ENCODE measurements around the gene TBCEL.
"Not testable (repeated sequence)": the region's sequence is repeated elsewhere in the genome, so short reads cannot be mapped to it uniquely, and the experiment has no call there.

The TBCEL gene

GRCh38 chr11:121106812-121107211 lies 82.9 kb downstream of the TBCEL start:
- DNase-seq (ENCODE audit: low read depth): no peak

GRCh38 chr11:121108413-121108812 lies 84.5 kb downstream of the TBCEL start:
- no peak for DNase-seq (ENCODE audit: low read depth)

- no peak for DNase-seq (ENCODE audit: low read depth)
Observed at GRCh38 chr11:121109471-121109870, 85.6 kb downstream of the TBCEL start.

- DNase-seq (ENCODE audit: low read depth): no peak
Observed at GRCh38 chr11:121109916-121110586, 86.1 kb downstream of the TBCEL start.

- no peak for DNase-seq (ENCODE audit: low read depth)
Observed at GRCh38 chr11:121110871-121111724, 87.2 kb downstream of the TBCEL start.

- DNase-seq (ENCODE audit: low read depth): peak; percentile 41
Observed at GRCh38 chr11:121112498-121113455, 88.9 kb downstream of the TBCEL start.

GRCh38 chr11:121113611-121114010 lies 89.7 kb downstream of the TBCEL start:
- no peak for DNase-seq (ENCODE audit: low read depth)

GRCh38 chr11:121115024-121115423 lies 91.1 kb downstream of the TBCEL start:
- not testable (repeated sequence) for DNase-seq (ENCODE audit: low read depth)

GRCh38 chr11:121117788-121118187 lies 93.9 kb downstream of the TBCEL start:
- no peak for DNase-seq (ENCODE audit: low read depth)

- DNase-seq (ENCODE audit: low read depth): no peak
Observed at GRCh38 chr11:121119440-121119839, 95.5 kb downstream of the TBCEL start.

GRCh38 chr11:121122328-121122727 lies 98.4 kb downstream of the TBCEL start:
- DNase-seq (ENCODE audit: low read depth): no peak

- no peak for DNase-seq (ENCODE audit: low read depth)
Observed at GRCh38 chr11:121123496-121124069, 99.7 kb downstream of the TBCEL start.

GRCh38 chr11:121127809-121128208 lies 103.9 kb downstream of the TBCEL start:
- no peak for DNase-seq (ENCODE audit: low read depth)

- DNase-seq (ENCODE audit: low read depth): no peak
Observed at GRCh38 chr11:121129362-121130340, 105.7 kb downstream of the TBCEL start.

GRCh38 chr11:121131656-121132055 lies 107.8 kb downstream of the TBCEL start:
- DNase-seq (ENCODE audit: low read depth): no peak

GRCh38 chr11:121132211-121132976 lies 108.5 kb downstream of the TBCEL start:
- no peak for DNase-seq (ENCODE audit: low read depth)

- no peak for DNase-seq (ENCODE audit: low read depth)
Observed at GRCh38 chr11:121134741-121135312, 110.9 kb downstream of the TBCEL start.

GRCh38 chr11:121137005-121137404 lies 113.1 kb downstream of the TBCEL start:
- DNase-seq (ENCODE audit: low read depth): no peak

- DNase-seq (ENCODE audit: low read depth): no peak
Observed at GRCh38 chr11:121138259-121138658, 114.4 kb downstream of the TBCEL start.

- DNase-seq (ENCODE audit: low read depth): no peak
Observed at GRCh38 chr11:121140369-121140768, 116.5 kb downstream of the TBCEL start.
